ENCODE measurements around the gene PROX2. TPM values are rescaled to one million over a fixed set of nuclear protein-coding genes. Genes with fewer than 3 reads are reported as not detected.

PROX2 gene
- total RNA-seq, 6 experiments from 2014 or later = not detected

DNA sequence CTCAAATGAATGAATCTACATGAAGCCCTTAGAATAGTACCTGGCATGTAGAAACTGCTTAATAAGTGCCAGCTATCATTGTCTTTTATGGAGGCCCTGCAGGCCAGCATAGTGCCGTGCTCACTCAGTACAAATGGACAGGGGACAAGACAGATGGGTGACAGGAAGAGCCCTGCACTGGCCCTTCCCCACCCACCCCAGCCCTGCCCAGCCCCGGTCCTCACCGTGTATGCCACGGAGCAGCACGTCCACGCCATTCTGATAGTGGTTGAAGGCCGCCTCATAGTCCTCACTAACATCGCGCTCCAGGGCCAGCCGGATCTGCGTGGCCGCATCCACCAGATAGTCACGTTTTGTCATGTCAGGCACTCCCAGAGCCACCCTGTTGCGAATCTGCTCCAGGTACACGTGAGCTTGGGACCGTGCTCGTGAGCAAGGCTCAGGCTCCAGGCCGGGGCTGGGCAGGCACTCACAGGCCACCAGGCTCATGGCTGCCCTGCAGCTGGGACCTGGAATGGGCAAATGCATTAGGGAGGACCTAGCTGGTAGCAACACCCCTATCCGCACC is 45.2 kb upstream of the PROX2 start:
- TF ChIP-seq CTCF (IDR thresholded peaks at IDR 0.05) (no peak), POLR2A (IDR thresholded peaks at IDR 0.05) (no peak)
- no peak for ATAC-seq
- no peak overlapping the region for H3K27ac ChIP-seq
- WGBS (ENCODE audit: insufficient coverage, low coverage, low lambda C conversion rate, missing lambda C conversion rate) = 90% methylated on average over 7 of the region's 19 CpGs
- DNase-seq = no peak
- intact Hi-C loops (cut with DNase I) = no loop called here
- H3K4me3 ChIP-seq = no peak overlapping the region
- no peaks in the 10 kb centered on the region for H3K27me3 ChIP-seq
- H3K4me1 ChIP-seq = peaks cover 0 to 3% (median 0%) of the 10 kb centered on the region in 4 donors
- no peaks in the 10 kb centered on the region for H3K36me3 ChIP-seq
- H3K9me3 ChIP-seq = no peaks in the 10 kb centered on the region

GRCh38 chr14:74920281-74920680 is 44.3 kb upstream of the PROX2 start:
- H3K27me3 ChIP-seq = no peaks in the 10 kb centered on the region
- TF ChIP-seq POLR2A (IDR thresholded peaks at IDR 0.05) = no peak
- TF ChIP-seq CTCF (IDR thresholded peaks at IDR 0.05) = no peak
- peaks cover 0 to 3% (median 0%) of the 10 kb centered on the region in 4 donors for H3K4me1 ChIP-seq
- no peak overlapping the region for H3K4me3 ChIP-seq
- WGBS (ENCODE audit: insufficient coverage, low coverage, low lambda C conversion rate, missing lambda C conversion rate) = 83% methylated on average over 1 of the region's 4 CpGs
- no peaks in the 10 kb centered on the region for H3K9me3 ChIP-seq
- H3K27ac ChIP-seq = no peak overlapping the region
- no peaks in the 10 kb centered on the region for H3K36me3 ChIP-seq
- intact Hi-C loops (cut with DNase I) = no loop called here
- ATAC-seq (no peak), DNase-seq (no peak)

DNA sequence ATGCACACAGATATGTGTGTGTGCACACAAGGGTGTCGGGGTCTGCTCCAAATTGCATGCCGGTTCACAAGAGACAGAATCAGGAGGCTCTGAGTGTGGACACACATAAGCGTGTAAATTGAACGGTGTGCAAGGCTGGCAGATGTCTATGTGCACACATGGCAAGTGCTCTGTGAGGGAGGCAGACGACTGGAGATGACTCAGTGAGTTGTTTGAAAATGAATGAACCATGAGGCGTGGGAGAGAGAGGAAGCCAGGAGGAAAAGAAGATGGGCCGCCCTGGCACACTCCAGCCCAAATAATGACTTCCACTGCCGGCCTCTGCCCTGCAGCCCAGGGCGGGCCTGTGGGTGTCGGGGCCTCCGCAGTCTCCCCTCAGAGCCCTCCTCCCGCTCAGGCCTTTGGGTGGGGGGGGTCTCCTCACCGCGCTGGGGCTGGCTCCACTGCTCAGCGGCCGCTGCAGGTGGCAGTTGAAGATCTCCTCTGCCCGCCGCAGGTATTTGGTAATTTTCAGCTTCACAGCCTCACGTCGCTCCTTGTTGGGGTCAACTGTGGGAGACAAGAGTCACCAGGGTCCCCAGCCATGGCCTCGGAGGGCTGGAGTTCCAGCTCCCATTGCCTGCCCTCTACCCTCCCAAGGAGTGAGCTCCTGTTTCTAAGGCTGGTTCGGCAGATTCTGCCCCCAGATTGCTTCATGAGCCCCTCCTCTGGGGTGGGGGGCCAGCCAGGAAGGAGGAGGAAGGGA is 43.6 kb upstream of the PROX2 start:
- H3K27me3 ChIP-seq = no peaks in the 10 kb centered on the region
- no peaks in the 10 kb centered on the region for H3K9me3 ChIP-seq
- H3K27ac ChIP-seq = no peak overlapping the region
- no peak overlapping the region for H3K4me3 ChIP-seq
- no peaks in the 10 kb centered on the region for H3K36me3 ChIP-seq
- TF ChIP-seq POLR2A (IDR thresholded peaks at IDR 0.05) (no peak), CTCF (IDR thresholded peaks at IDR 0.05) (no peak)
- DNase-seq (no peak), ATAC-seq (no peak)
- H3K4me1 ChIP-seq = peaks cover 0 to 3% (median 0%) of the 10 kb centered on the region in 4 donors
- 63% methylated on average over 5 of the region's 22 CpGs for WGBS (ENCODE audit: insufficient coverage, low coverage, low lambda C conversion rate, missing lambda C conversion rate)
- intact Hi-C loops (cut with DNase I) = no loop called here

- no CpG with 5 or more reads among the region's 9 CpGs for WGBS (ENCODE audit: insufficient coverage, low coverage, low lambda C conversion rate, missing lambda C conversion rate)
- no peak overlapping the region for H3K4me3 ChIP-seq
- intact Hi-C loops (cut with DNase I) = no loop called here
- H3K27me3 ChIP-seq = no peaks in the 10 kb centered on the region
- no peak for DNase-seq
- TF ChIP-seq CTCF (IDR thresholded peaks at IDR 0.05) = no peak
- TF ChIP-seq POLR2A (IDR thresholded peaks at IDR 0.05) = no peak
- no peak for ATAC-seq
- H3K27ac ChIP-seq = no peak overlapping the region
- H3K9me3 ChIP-seq = no peaks in the 10 kb centered on the region
- H3K36me3 ChIP-seq = no peaks in the 10 kb centered on the region
- peaks cover 0 to 6% (median 0%) of the 10 kb centered on the region in 4 donors for H3K4me1 ChIP-seq
Measured at GRCh38 chr14:74918380-74918779, 42.4 kb upstream of the PROX2 start.
